Measurements from ENCODE around the gene GSAP.
"Not testable (repeated sequence)": the region's sequence is repeated elsewhere in the genome, so short reads cannot be mapped to it uniquely, and the experiment has no call there.

Gene GSAP, protein sequence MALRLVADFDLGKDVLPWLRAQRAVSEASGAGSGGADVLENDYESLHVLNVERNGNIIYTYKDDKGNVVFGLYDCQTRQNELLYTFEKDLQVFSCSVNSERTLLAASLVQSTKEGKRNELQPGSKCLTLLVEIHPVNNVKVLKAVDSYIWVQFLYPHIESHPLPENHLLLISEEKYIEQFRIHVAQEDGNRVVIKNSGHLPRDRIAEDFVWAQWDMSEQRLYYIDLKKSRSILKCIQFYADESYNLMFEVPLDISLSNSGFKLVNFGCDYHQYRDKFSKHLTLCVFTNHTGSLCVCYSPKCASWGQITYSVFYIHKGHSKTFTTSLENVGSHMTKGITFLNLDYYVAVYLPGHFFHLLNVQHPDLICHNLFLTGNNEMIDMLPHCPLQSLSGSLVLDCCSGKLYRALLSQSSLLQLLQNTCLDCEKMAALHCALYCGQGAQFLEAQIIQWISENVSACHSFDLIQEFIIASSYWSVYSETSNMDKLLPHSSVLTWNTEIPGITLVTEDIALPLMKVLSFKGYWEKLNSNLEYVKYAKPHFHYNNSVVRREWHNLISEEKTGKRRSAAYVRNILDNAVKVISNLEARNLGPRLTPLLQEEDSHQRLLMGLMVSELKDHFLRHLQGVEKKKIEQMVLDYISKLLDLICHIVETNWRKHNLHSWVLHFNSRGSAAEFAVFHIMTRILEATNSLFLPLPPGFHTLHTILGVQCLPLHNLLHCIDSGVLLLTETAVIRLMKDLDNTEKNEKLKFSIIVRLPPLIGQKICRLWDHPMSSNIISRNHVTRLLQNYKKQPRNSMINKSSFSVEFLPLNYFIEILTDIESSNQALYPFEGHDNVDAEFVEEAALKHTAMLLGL

DNA sequence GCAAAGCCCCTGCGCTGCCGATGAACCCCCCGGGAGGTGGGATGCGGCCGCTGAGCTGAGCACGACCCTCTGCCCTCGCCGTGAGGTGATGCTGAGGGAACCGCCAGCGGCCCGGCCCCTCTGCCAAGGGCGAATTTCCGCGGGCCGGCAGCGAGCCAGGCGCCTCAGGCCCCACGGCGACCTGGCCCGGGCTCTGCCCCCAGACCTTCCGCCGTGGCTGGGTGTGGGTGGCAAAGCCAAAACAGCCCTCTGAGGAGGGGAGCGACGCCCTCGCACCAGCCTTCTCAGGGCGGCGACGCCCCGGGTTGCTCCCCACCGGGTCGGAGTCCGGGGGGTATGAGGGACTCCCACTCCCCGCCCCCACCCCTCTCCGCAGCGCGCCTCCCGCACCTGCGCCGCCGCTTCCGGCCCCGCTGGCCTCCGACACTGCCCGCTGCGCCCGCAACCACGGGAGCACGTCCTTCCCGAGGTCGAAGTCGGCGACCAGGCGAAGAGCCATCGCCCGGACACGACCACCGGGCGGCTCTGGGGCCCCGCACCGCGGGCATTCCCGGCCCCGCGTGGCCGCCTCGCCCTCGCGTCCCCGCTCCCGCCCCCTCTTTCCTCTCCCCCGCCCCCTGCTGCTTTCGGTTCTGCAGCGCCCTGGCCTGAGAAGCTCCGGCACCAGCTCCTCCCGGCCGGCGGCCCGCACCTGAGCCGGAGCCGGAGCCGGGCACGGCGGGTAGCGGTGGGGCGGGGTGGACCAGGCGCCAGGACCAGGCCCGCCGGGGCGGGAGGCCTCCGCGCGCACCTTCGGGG lies at the start of gene GSAP:
Gene GSAP (minus strand): TSS at position 527 of the 798 bp plus-strand sequence. CDS start 28 bp downstream, at position 499.
- no peak for TF ChIP-seq CTCF (IDR thresholded peaks at IDR 0.05; ENCODE audit: insufficient read depth, low read depth, low read length, missing control alignments)
- DNase-seq (ENCODE audit: low read depth), result peak; percentile 68
- H3K4me3 ChIP-seq (ENCODE audit: low read length), result peak within 1 kb of the TSS; percentile 59

DNA sequence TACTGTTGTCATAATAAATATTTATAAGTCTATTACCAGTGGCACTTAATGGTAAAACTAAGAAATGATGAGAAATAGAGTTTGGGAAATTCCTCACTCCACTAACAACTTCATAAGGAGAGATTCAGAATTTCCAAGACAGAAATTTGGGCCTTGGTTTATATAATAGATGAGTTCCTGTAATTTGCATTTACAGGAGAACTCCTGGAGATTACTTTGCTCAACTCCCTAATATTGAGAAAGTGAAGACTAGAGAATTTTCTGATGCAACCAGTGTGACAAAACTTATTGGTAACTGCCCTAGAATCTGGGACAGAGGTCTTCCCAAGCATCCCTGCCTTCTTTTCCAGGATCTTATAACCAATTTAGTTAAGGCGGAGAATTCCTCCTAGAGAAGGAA lies 49.1 kb upstream of the GSAP start:
- no peak for TF ChIP-seq CTCF (IDR thresholded peaks at IDR 0.05; ENCODE audit: insufficient read depth, low read depth, low read length, missing control alignments)
- no peak for DNase-seq (ENCODE audit: low read depth)
- H3K4me3 ChIP-seq (ENCODE audit: low read length), result no peak overlapping the region

GRCh38 chr7:77464589-77464988 lies 48.4 kb upstream of the GSAP start:
- no peak overlapping the region for H3K4me3 ChIP-seq (ENCODE audit: low read length)
- DNase-seq (ENCODE audit: low read depth), result no peak
- TF ChIP-seq CTCF (IDR thresholded peaks at IDR 0.05; ENCODE audit: insufficient read depth, low read depth, low read length, missing control alignments), result no peak

GRCh38 chr7:77463632-77464031 lies 47.5 kb upstream of the GSAP start:
- peak; percentile 97 for DNase-seq (ENCODE audit: low read depth)
- H3K4me3 ChIP-seq (ENCODE audit: low read length), result not testable (repeated sequence)

- DNase-seq (ENCODE audit: low read depth), result no peak
- H3K4me3 ChIP-seq (ENCODE audit: low read length), result no peak overlapping the region
- no peak for TF ChIP-seq CTCF (IDR thresholded peaks at IDR 0.05; ENCODE audit: insufficient read depth, low read depth, low read length, missing control alignments)
Measured at GRCh38 chr7:77461842-77462241, 45.7 kb upstream of the GSAP start.

DNA sequence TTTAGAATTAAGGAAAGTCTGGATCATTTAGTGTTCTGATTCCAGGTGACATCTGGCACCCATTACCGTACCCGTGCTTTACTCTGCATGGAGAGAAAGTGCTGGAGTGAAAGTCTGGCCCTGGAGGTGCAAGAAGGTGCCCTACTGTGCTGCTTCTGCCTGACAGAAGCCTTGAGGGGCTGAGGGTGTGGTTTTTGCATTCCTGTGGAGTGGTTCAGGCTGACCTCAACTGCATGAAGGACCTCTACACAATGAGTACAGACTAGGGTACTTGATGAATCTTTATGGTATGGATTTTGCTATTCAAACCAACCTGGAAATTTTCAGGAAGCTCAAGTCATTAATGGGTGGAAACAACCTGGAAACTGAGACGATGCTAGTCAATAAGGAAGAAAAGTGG lies 45.1 kb upstream of the GSAP start:
- peak; percentile 48 for DNase-seq (ENCODE audit: low read depth)
- H3K4me3 ChIP-seq (ENCODE audit: low read length), result no peak overlapping the region
- no peak for TF ChIP-seq CTCF (IDR thresholded peaks at IDR 0.05; ENCODE audit: insufficient read depth, low read depth, low read length, missing control alignments)

- peak; percentile 46 for TF ChIP-seq CTCF (IDR thresholded peaks at IDR 0.05; ENCODE audit: insufficient read depth, low read depth, low read length, missing control alignments)
- H3K4me3 ChIP-seq (ENCODE audit: low read length), result no peak overlapping the region
- peak; percentile 46 for DNase-seq (ENCODE audit: low read depth)
Measured at GRCh38 chr7:77460057-77460486, 43.9 kb upstream of the GSAP start.

Measured in epithelial cell of esophagus (primary cell).